ACC112 (cell line): ENCODE results near the gene SLIT3.
A peak's percentile ranks its signal among the peaks of the same experiment; 100 is the strongest.
"Not testable (repeated sequence)": the region's sequence is repeated elsewhere in the genome, so short reads cannot be mapped to it uniquely, and the experiment has no call there.

Source experiments
- H2AFZ ChIP-seq: fragments of 200-600 bp; sonication (generic); one replicate; pipeline ENCODE4 v1.6.0; 2017; ENCODE audit warnings: antibody characterized with exemption, low read length; ENCODE audit not compliant: unreplicated experiment
- H3K27ac ChIP-seq: fragments of 200-600 bp; sonication (generic); 2 replicates; pipeline ENCODE4 v1.5.1; 2014; ENCODE audit warnings: low read depth, mild to moderate bottlenecking, antibody characterized with exemption, low read length, moderate library complexity
- H3K27me3 ChIP-seq: fragments of 200-600 bp; sonication (generic); 2 replicates; pipeline ENCODE4 v1.6.1; 2014; ENCODE audit warnings: mild to moderate bottlenecking, antibody characterized with exemption, low read length, moderate library complexity, mixed read lengths; ENCODE audit not compliant: insufficient read depth
- H3K36me3 ChIP-seq: fragments of 200-600 bp; sonication (generic); 2 replicates; pipeline ENCODE4 v1.6.1; 2016; ENCODE audit warnings: mild to moderate bottlenecking, antibody characterized with exemption, low read length, moderate library complexity, mixed read lengths; ENCODE audit not compliant: insufficient read depth
- H3K4me1 ChIP-seq: fragments of 200-600 bp; sonication (generic); one replicate; pipeline ENCODE4 v1.6.1; 2016; ENCODE audit warnings: low read length, mixed read lengths; ENCODE audit not compliant: insufficient read depth, unreplicated experiment, control insufficient read depth
- H3K4me3 ChIP-seq: fragments of 200-600 bp; sonication (generic); 2 replicates; pipeline ENCODE4 v1.5.1; 2014; ENCODE audit warnings: mild to moderate bottlenecking, low read depth, low read length
- H3K79me2 ChIP-seq: fragments of 200-600 bp; sonication (generic); one replicate; pipeline ENCODE4 v1.6.0; 2016; ENCODE audit warnings: low read length; ENCODE audit not compliant: control insufficient read depth, unreplicated experiment, insufficient read depth

Gene SLIT3

DNA sequence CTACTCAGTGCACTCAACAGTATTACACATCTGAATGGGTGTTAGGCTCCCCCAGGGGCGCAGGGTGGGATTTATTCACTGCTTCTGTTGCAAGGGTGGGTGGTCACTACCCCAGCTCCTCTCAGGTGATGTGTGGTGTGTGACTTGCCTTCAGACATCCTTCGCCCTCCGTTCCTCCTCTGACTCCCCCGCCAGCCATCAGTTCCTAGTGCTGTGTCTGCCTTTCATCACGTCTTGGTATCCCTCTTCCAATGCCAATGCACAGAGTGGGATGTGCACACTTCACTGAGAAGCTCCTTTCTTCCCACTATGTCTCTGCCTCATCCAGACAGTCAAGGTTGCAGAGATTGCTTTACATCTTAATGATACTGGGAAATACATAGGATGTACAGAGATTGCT, 79.4 kb downstream of the SLIT3 start:
- H3K36me3 ChIP-seq, result no peaks in the 10 kb centered on the region
- H3K4me3 ChIP-seq, result no peak overlapping the region
- H3K27ac ChIP-seq, result no peak overlapping the region
- H2AFZ ChIP-seq, result no peak overlapping the region
- H3K4me1 ChIP-seq, result peaks cover 15% of the 10 kb centered on the region
- no peaks in the 10 kb centered on the region for H3K79me2 ChIP-seq
- no peaks in the 10 kb centered on the region for H3K27me3 ChIP-seq

DNA sequence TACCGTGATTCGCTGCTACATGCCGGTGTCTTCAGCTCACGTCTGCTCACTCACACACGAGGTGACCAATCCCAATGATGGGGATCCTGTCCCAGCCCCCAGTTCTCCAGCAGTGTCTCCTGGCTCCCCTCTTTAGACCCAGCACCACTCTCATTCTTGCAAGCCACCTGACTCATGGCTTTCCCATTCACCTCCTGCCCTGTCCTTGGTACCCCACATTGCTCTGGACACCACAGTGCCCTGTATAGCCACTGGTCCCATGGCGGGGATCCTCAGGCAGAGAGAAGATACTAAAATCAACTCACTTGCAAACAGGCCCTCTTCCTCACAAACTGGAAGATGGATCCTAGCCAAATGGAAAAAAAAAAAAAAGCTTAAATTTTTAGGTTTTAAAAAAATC, 81.0 kb downstream of the SLIT3 start:
- Histone ChIP-seq H3K27me3 (no peaks in the 10 kb centered on the region), H2AFZ (no peak overlapping the region), H3K4me3 (no peak overlapping the region), H3K36me3 (no peaks in the 10 kb centered on the region), H3K27ac (no peak overlapping the region), H3K4me1 (peaks cover 15% of the 10 kb centered on the region), H3K79me2 (no peaks in the 10 kb centered on the region)

DNA sequence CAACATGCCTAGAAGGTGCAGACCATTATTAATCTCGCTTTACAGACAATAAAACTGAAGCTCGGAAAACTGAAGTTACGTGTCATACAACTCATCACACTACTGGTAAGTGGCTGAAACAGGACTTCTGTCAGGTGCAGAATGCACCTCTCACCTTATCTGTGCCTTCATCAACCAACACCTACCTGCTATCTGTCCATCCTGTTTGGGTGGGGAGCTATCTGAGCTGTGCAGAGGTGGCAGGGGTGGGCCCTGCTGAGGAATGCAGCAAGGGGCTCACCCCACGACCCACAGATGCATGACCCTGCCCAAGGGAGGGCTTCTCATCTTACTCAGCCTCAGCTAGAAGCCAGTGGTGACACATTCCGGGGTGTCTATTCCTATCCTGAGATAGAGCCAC, 81.6 kb downstream of the SLIT3 start:
- Histone ChIP-seq H3K4me3 (no peak overlapping the region), H3K4me1 (peaks cover 15% of the 10 kb centered on the region), H3K79me2 (no peaks in the 10 kb centered on the region), H3K36me3 (no peaks in the 10 kb centered on the region), H2AFZ (no peak overlapping the region), H3K27ac (no peak overlapping the region), H3K27me3 (no peaks in the 10 kb centered on the region)

DNA sequence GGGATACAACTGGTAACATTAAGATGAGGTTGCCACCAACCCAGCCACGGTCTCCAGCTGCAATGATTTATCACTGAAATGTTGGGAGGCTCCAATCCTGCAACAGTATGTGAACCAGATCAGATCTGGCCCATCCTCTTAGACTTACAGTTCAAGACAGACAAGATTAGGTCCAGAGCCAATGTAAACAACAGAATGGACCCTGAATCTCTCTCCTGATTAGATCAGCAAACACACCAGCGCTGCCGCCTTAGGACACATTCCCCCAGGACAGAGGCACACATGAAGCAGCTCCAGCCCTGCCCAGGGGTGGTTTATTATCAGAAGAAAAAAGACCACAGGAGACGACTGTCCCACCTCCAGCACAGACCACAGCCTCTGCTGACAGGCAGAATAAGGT, 82.1 kb downstream of the SLIT3 start:
- no peaks in the 10 kb centered on the region for H3K79me2 ChIP-seq
- H3K27me3 ChIP-seq, result no peaks in the 10 kb centered on the region
- no peak overlapping the region for H2AFZ ChIP-seq
- no peaks in the 10 kb centered on the region for H3K36me3 ChIP-seq
- H3K4me1 ChIP-seq, result peaks cover 13% of the 10 kb centered on the region
- no peak overlapping the region for H3K4me3 ChIP-seq
- H3K27ac ChIP-seq, result no peak overlapping the region

DNA sequence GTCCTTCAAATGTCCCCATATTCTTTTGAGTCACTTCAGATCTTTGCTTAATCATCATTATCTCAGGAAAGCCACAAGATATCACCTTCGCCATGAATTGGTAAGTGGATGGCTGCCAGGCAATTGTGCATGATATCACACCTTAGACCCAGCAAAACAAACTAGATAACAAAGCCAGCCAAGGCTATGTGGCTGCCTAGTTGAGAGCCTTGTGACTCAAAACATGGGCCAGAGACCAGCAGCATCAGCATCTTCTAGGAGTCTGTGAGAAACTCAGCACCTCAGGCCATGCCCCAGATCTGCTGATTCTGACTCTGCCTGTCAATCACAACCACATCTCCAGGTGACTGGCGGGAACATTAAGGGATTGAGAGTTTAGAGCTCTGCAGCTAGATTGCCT, 82.8 kb downstream of the SLIT3 start:
- Histone ChIP-seq H3K27ac (no peak overlapping the region), H2AFZ (no peak overlapping the region), H3K4me1 (peaks cover 13% of the 10 kb centered on the region), H3K79me2 (no peaks in the 10 kb centered on the region), H3K36me3 (no peaks in the 10 kb centered on the region), H3K4me3 (no peak overlapping the region), H3K27me3 (no peaks in the 10 kb centered on the region)

DNA sequence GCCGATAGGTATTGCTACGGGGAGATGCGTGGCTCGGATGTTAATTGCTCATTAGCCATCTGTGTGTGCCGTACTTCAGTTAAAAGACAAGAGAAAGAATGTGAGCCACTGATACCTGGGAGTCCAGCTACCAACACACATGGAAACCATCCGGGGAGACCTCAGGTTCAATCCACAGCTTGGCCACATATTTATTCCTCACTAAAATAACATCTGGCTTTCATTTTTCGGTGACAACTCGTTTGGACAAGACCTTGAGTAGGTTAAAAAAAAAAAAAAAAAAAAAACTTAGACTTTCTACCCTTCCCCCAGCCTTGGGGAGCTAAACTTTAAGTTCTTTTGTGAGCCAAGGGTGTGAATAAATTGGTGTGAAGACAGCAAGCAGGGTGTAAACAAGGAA, 84.1 kb downstream of the SLIT3 start:
- no peaks in the 10 kb centered on the region for H3K79me2 ChIP-seq
- H3K4me3 ChIP-seq, result no peak overlapping the region
- H3K27ac ChIP-seq, result no peak overlapping the region
- H3K36me3 ChIP-seq, result no peaks in the 10 kb centered on the region
- H3K27me3 ChIP-seq, result no peaks in the 10 kb centered on the region
- H2AFZ ChIP-seq, result no peak overlapping the region
- H3K4me1 ChIP-seq, result peaks cover 7% of the 10 kb centered on the region

DNA sequence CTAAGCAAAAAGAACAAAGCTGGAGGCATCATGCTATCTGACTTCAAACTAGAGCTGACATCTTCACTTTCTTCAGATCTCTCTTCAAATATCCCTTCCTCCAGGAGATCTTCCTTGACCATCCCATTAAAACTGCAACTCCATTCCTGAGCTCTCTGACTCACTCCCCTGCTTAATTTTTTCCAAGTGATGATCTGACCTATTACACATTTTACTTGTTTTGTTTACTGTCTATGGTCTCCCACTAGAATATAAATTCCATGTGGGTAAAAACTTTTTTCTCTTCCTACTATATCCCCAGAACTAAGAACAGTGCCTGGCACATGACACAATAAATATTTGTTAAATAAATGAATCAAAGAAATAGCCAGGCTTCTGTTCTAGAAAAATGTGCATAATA, 87.5 kb downstream of the SLIT3 start:
- H3K79me2 ChIP-seq, result no peaks in the 10 kb centered on the region
- H3K27ac ChIP-seq, result no peak overlapping the region
- peaks cover 7% of the 10 kb centered on the region for H3K4me1 ChIP-seq
- H2AFZ ChIP-seq, result no peak overlapping the region
- H3K27me3 ChIP-seq, result no peaks in the 10 kb centered on the region
- no peak overlapping the region for H3K4me3 ChIP-seq
- H3K36me3 ChIP-seq, result no peaks in the 10 kb centered on the region

DNA sequence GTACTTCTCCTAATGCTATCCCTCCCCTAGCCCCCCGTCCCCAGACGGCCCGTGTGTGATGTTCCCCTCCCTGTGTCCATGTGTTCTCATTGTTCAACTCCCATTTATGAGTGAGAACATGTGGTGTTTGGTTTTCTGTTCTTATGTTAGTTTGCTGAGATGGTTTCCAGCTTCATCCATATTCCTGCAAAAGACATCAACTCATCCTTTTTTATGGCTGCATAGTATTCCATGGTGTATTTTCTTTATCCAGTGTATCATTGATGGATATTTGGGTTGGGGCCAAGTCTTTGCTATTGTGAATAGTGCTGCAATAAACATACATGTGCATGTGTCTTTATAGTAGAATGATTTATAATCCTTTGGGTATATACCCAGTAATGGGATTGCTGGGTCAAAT, 89.2 kb downstream of the SLIT3 start:
- H3K4me1 ChIP-seq, H3K27me3 ChIP-seq, H3K79me2 ChIP-seq, H3K27ac ChIP-seq, H3K36me3 ChIP-seq, H3K4me3 ChIP-seq, H2AFZ ChIP-seq: not testable (repeated sequence)

DNA sequence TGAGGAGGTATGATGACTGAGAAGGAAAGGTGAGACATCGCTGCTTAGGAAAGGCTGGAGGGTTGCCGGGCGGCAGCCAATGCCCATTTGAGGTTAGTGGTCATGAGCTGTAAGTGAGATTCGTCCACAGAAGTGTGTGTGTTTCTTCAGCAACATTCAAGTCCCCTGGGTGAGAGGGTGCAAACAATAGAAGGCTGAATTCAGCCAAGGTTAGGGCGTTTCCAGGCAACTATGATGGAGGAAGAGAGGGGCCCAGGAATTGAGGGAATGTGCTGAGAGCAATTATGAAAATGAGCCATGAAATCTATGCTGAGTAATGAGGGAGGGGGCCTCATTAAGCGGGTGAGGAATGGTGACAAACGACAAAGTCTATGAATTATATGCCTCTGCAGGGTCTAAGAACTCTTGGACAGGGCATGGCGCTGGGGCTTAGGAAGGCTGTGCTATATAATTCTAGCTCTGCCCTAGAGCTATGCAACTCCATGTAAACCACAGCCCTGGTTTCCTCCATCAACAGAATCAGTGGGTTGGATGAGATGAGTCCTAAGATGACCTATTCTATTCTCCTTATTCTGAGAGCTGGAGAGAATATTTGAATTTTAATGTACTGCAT, 96.0 kb downstream of the SLIT3 start:
- no peak overlapping the region for H2AFZ ChIP-seq
- H3K79me2 ChIP-seq, result no peaks in the 10 kb centered on the region
- no peak overlapping the region for H3K4me3 ChIP-seq

DNA sequence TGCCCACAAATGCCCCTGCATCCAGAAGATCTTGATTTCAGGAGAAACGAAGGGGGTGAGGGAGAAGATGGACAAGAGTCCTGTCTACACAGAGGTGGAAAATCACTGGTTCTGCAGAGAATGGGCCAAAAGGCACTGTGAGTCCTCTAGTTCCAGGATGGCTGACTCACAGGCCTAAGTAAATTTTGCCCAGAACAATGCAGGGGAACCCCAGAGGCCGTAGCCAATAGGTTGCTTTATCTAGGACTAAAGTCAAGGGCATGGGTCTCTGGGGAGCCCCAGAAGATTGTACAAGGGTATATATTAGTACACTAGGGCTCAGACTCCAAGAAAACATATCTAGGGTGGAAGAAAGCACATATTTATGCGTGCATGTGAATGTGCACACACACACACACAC, 98.0 kb downstream of the SLIT3 start:
- H3K4me3 ChIP-seq, result 0 out of 2 replicates have a peak overlapping the region, but pooled peaks have one; percentile 45
- H3K4me1 ChIP-seq, result peaks cover 16% of the 10 kb centered on the region
- H3K36me3 ChIP-seq, result no peaks in the 10 kb centered on the region
- no peaks in the 10 kb centered on the region for H3K79me2 ChIP-seq
- H2AFZ ChIP-seq, result no peak overlapping the region
- H3K27me3 ChIP-seq, result no peaks in the 10 kb centered on the region
- H3K27ac ChIP-seq, result peak overlapping the region; percentile 62

More for the DNA sequence above, 96.0 kb downstream of the SLIT3 start:
- Histone ChIP-seq H3K4me1 (peaks cover 16% of the 10 kb centered on the region), H3K36me3 (no peaks in the 10 kb centered on the region), H3K27me3 (no peaks in the 10 kb centered on the region), H3K27ac (no peak overlapping the region)

DNA sequence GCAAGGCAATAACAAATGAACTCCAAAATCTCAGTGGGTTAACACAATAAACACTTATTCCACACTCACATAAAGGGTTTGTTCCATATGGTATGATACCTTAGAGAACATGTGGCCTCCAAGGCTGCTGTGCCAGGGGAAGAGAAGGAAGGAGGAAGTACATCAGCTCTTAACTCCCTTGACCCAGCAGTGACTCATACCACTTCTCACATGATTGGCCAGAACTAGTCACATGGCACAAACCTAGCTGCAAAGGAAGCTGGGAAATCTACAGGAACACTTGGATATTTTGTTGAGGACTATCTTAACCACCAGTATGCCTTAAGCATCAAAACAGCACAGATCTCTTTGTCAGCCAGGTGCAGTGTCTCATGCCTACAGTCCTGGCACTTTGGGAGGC, 99.3 kb downstream of the SLIT3 start:
- no peak overlapping the region for H3K4me3 ChIP-seq
- H3K4me1 ChIP-seq, result peaks cover 16% of the 10 kb centered on the region
- H3K27ac ChIP-seq, result no peak overlapping the region; the same call in 1 of the 2 replicates
- H3K27me3 ChIP-seq, result no peaks in the 10 kb centered on the region
- H3K79me2 ChIP-seq, result no peaks in the 10 kb centered on the region
- no peaks in the 10 kb centered on the region for H3K36me3 ChIP-seq
- H2AFZ ChIP-seq, result no peak overlapping the region
